Measurements from ENCODE around the gene ARF1.

The ARF1 gene

GRCh38 chr1:228071839-228072657, 10.5 kb upstream of the ARF1 start:
- DNase-seq (ENCODE audit: low spot score) = no peak

- no peak for DNase-seq (ENCODE audit: low spot score)
Observed at GRCh38 chr1:228072658-228073043, 9.9 kb upstream of the ARF1 start.

GRCh38 chr1:228073061-228073856, 9.2 kb upstream of the ARF1 start:
- DNase-seq (ENCODE audit: low spot score) = no peak

- no peak for DNase-seq (ENCODE audit: low spot score)
Observed at GRCh38 chr1:228073857-228074545, 8.5 kb upstream of the ARF1 start.

GRCh38 chr1:228074954-228075730, 7.4 kb upstream of the ARF1 start:
- DNase-seq (ENCODE audit: low spot score) = no peak

- DNase-seq (ENCODE audit: low spot score) = no peak
Observed at GRCh38 chr1:228075801-228076271, 6.7 kb upstream of the ARF1 start.

- DNase-seq (ENCODE audit: low spot score) = no peak
Observed at GRCh38 chr1:228076796-228077430, 5.6 kb upstream of the ARF1 start.

- no peak for DNase-seq (ENCODE audit: low spot score)
Observed at GRCh38 chr1:228077565-228078330, 4.8 kb upstream of the ARF1 start.

GRCh38 chr1:228079013-228079412, 3.5 kb upstream of the ARF1 start:
- no peak for DNase-seq (ENCODE audit: low spot score)

GRCh38 chr1:228079601-228080263, 2.8 kb upstream of the ARF1 start:
- DNase-seq (ENCODE audit: low spot score) = no peak

- no peak for DNase-seq (ENCODE audit: low spot score)
Observed at GRCh38 chr1:228081144-228081543, 1.4 kb upstream of the ARF1 start.

- DNase-seq (ENCODE audit: low spot score) = no peak
Observed at GRCh38 chr1:228081578-228082213, 812 bp upstream of the ARF1 start.

- DNase-seq (ENCODE audit: low spot score) = peak; percentile 76
Observed at GRCh38 chr1:228082918-228083870, 686 bp downstream of the ARF1 start.

- no peak for DNase-seq (ENCODE audit: low spot score)
Observed at GRCh38 chr1:228083871-228084278, 1.4 kb downstream of the ARF1 start.

- DNase-seq (ENCODE audit: low spot score) = no peak
Observed at GRCh38 chr1:228084325-228084724, 1.8 kb downstream of the ARF1 start.

GRCh38 chr1:228084797-228085196, 2.3 kb downstream of the ARF1 start:
- no peak for DNase-seq (ENCODE audit: low spot score)

GRCh38 chr1:228085287-228085951, 2.9 kb downstream of the ARF1 start:
- DNase-seq (ENCODE audit: low spot score) = no peak

- DNase-seq (ENCODE audit: low spot score) = no peak
Observed at GRCh38 chr1:228087771-228088251, 5.3 kb downstream of the ARF1 start.
